Stomach (tissue), 9 donors: ENCODE results near the gene MRTO4. TPM values are rescaled to one million over a fixed set of nuclear protein-coding genes. Genes with fewer than 3 reads are reported as not detected.

Source experiments
- DNase-seq, 2 donors: peaks; one replicate each; pipeline versions ENCODE4 v3.0.0 to v3.0.0-alpha.2; 2013 to 2019
- H3K27ac ChIP-seq, 5 donors: fragments of 200-600 bp in 4 of 5; sonication (generic) in 4 of 5; one replicate each; pipeline ENCODE4 v1.5.1; 2013 to 2019; ENCODE audit warnings: mild to moderate bottlenecking in 1 of 5, moderate library complexity in 1 of 5
- H3K27me3 ChIP-seq, 3 donors: fragments of 200-600 bp; sonication (generic); one replicate each; pipeline ENCODE4 v1.5.1; 2017 to 2019; ENCODE audit warnings: mixed run types in 1 of 3
- H3K36me3 ChIP-seq, 4 donors: fragments of 200-600 bp; sonication (generic); 1 replicate in 3 of 4; 2 replicates in 1 of 4; pipeline ENCODE4 v1.5.1; 2016 to 2019
- H3K4me1 ChIP-seq, 4 donors: fragments of 200-600 bp; sonication (generic); one replicate each; pipeline ENCODE4 v1.5.1; 2016 to 2019
- H3K4me3 ChIP-seq, 4 donors: fragments of 200-600 bp; sonication (generic) in 3 of 4; one replicate each; pipeline ENCODE4 v1.5.1; 2016 to 2019; ENCODE audit warnings: mild to moderate bottlenecking in 1 of 4
- H3K9me3 ChIP-seq, 4 donors: fragments of 200-600 bp; sonication (generic); one replicate each; pipeline ENCODE4 v1.5.1; 2016 to 2019
- CTCF ChIP-seq, 7 experiments: fragments of 450-650 bp in 4 of 7; fragments of 200-600 bp in 3 of 7; sonication (generic) in 3 of 7; IDR thresholded peaks; one replicate each; pipeline ENCODE4 v1.5.1; 2016 to 2019; ENCODE audit warnings: antibody characterized with exemption in 7 of 7, control low read depth in 2 of 7, mild to moderate bottlenecking in 1 of 7
- EP300 ChIP-seq: sonication (generic); formaldehyde crosslinking; IDR thresholded peaks from one replicate; pipeline ENCODE4 v1.6.1; 2017; ENCODE audit warnings: antibody characterized with exemption
- POLR2A ChIP-seq, 4 donors: fragments of 450-650 bp; IDR thresholded peaks; one replicate each; pipeline ENCODE4 v1.6.1; 2016; ENCODE audit warnings: antibody characterized with exemption in 4 of 4, control low read depth in 2 of 4, mild to moderate bottlenecking in 1 of 4, moderate library complexity in 1 of 4
- POLR2AphosphoS5 ChIP-seq, 3 donors: sonication (generic); formaldehyde crosslinking; IDR thresholded peaks; one replicate each; pipeline ENCODE4 v1.6.1; 2016; ENCODE audit warnings: antibody characterized with exemption in 3 of 3
- WGBS, 5 donors: extraction: QIAGEN DNeasy Blood & Tissue Kit in 3 of 5; methylation state at CpG; one replicate each; pipeline versions ENCODE4 v1.1.5 to v1.1.7; 2013 to 2018; 5-methylcytosine and 5-hydroxymethylcytosine counted together
- intact Hi-C: fragments of 100-400 bp; cut with DNase I; formaldehyde crosslinking; loops from one replicate; pipeline ENCODE4 v1.15.1; 2023; ENCODE audit warnings: low total_unique reads
- polyA plus RNA-seq, 3 donors: library from polyadenylated mRNA; stranded (reverse); fragments of 200-250 nt; gene quantifications; one replicate each; pipeline ENCODE4 v1.2.3, GENCODE V29; 2013
- small RNA-seq, 4 donors: library from RNA; depleted of rRNA; stranded (forward); fragments of <200 nt; gene quantifications; one replicate each; pipeline ENCODE3, GENCODE V24; 2016
- total RNA-seq, 5 donors: library from RNA; depleted of rRNA; stranded (reverse); fragments of >200 nt; gene quantifications; one replicate each; pipeline versions ENCODE4 v1.1.0 to v1.2.3, GENCODE V29; 2014 to 2016
- donor health status: healthy with polysubstance abuse.
- donor health status: Bipolar disorder and iron deficiency.
- donor health status: healthy.

MRTO4 gene
- total and polyA plus RNA-seq, 8 donors = 1.8 to 46.7 (median 17.0) TPM

GRCh38 chr1:19308509-19308907 lies 56.9 kb downstream of the MRTO4 start:
- Histone ChIP-seq H3K4me3 (no peak overlapping the region), H3K4me1 (peaks cover 18 to 43% (median 33%) of the 10 kb centered on the region in 4 donors), H3K9me3 (no peaks in the 10 kb centered on the region), H3K27me3 (no peaks in the 10 kb centered on the region), H3K36me3 (peaks cover 46 to 53% (median 50%) of the 10 kb centered on the region in 4 donors), H3K27ac (no peak overlapping the region)
- WGBS, 5 donors = 88 to 96% (median 95%) methylated on average over 3 of the region's 3 CpGs
- intact Hi-C loops = no loop called here
- TF ChIP-seq POLR2AphosphoS5 (IDR thresholded peaks at IDR 0.05) = no peak
- no peak for TF ChIP-seq POLR2A (IDR thresholded peaks at IDR 0.05)
- TF ChIP-seq CTCF (IDR thresholded peaks at IDR 0.05) = no peak
- TF ChIP-seq EP300 = no peak
- no peak for DNase-seq

- DNase-seq = peak in 1 of 2 donors; percentile 58
- Histone ChIP-seq H3K27me3 (no peaks in the 10 kb centered on the region), H3K4me1 (peaks cover 19 to 50% (median 38%) of the 10 kb centered on the region in 4 donors), H3K9me3 (no peaks in the 10 kb centered on the region), H3K36me3 (peaks cover 40 to 45% (median 42%) of the 10 kb centered on the region in 4 donors), H3K27ac (no peak overlapping the region), H3K4me3 (no peak overlapping the region)
- TF ChIP-seq CTCF (IDR thresholded peaks at IDR 0.05) (no peak), POLR2A (IDR thresholded peaks at IDR 0.05) (no peak)
- WGBS, 5 donors = 84 to 87% (median 86%) methylated on average over 6 of the region's 6 CpGs
- intact Hi-C loops = no loop called here
Measured at GRCh38 chr1:19309123-19309813, 57.7 kb downstream of the MRTO4 start.

Small RNA genes lying within 50 kb of the gene (small RNA-seq; reads per million reads assigned to genes)
- 0 reads per million in 4 donors for gene RNU6-1099P

Other genes starting within 250 kb of the MRTO4 start
- gene UBR4, start 41.5 kb upstream of the MRTO4 start, total RNA-seq = 100 to 1,000 TPM; 113 to 262 (median 172) TPM
- 100 to 1,000 TPM in 1 of 3 donors, 10 to 100 TPM in 2; 41.9 to 104 (median 42.1) TPM for gene UBR4, start 41.5 kb upstream of the MRTO4 start, polyA plus RNA-seq
- 10 to 100 TPM; 27.7 to 94.1 (median 53.5) TPM for gene EMC1, start 281 bp upstream of the MRTO4 start, total RNA-seq
- 1 to 10 TPM; 4.5 to 6.7 (median 6.6) TPM for gene EMC1, start 281 bp upstream of the MRTO4 start, polyA plus RNA-seq
- gene AKR7A3, start 37.0 kb downstream of the MRTO4 start, total RNA-seq = 100 to 1,000 TPM in 2 of 5 donors, 10 to 100 TPM in 3; 24.0 to 269 (median 86.9) TPM
- gene AKR7A3, start 37.0 kb downstream of the MRTO4 start, polyA plus RNA-seq = 100 to 1,000 TPM; 142 to 510 (median 148) TPM
- 100 to 1,000 TPM in 1 of 5 donors, 10 to 100 TPM in 3, not detected in 1; 18.7 to 108 (median 45.8) TPM for gene AKR7A2, start 60.3 kb downstream of the MRTO4 start, total RNA-seq
- gene AKR7A2, start 60.3 kb downstream of the MRTO4 start, polyA plus RNA-seq = 10 to 100 TPM; 33.4 to 71.2 (median 48.6) TPM
- gene SLC66A1, start 60.5 kb downstream of the MRTO4 start, total RNA-seq = 10 to 100 TPM in 2 of 5 donors, 1 to 10 TPM in 3; 1.8 to 14.5 (median 9.1) TPM
- gene SLC66A1, start 60.5 kb downstream of the MRTO4 start, polyA plus RNA-seq = 10 to 100 TPM; 10.1 to 11.9 (median 11.1) TPM
- 100 to 1,000 TPM in 3 of 5 donors, 10 to 100 TPM in 2; 84.9 to 246 (median 112) TPM for gene CAPZB, start 233.7 kb downstream of the MRTO4 start, total RNA-seq
- gene CAPZB, start 233.7 kb downstream of the MRTO4 start, polyA plus RNA-seq = 100 to 1,000 TPM; 188 to 345 (median 256) TPM